H9 (cell line): Measurements from ENCODE around the gene CEMIP. TPM values are rescaled to one million over a fixed set of nuclear protein-coding genes. Genes with fewer than 3 reads are reported as not detected.

ENCODE experiments used
- DNase-seq: peaks from one replicate; pipeline ENCODE4 v3.0.0-alpha.2; 2017
- H2AFZ ChIP-seq: one replicate; pipeline ENCODE4 v1.6.1; 2013; ENCODE audit warnings: mild to moderate bottlenecking, low read length, control low read depth, moderate library complexity
- H2AK5ac ChIP-seq: 2 replicates; pipeline ENCODE4 v1.6.1; 2013; ENCODE audit warnings: low read length, control low read depth, mixed read lengths; ENCODE audit not compliant: insufficient read length
- H2BK120ac ChIP-seq: one replicate; pipeline ENCODE4 v1.6.1; 2013; ENCODE audit warnings: low read depth, mild to moderate bottlenecking, low read length, control low read depth, inconsistent platforms; ENCODE audit not compliant: poor library complexity, severe bottlenecking
- H2BK12ac ChIP-seq: 2 replicates; pipeline ENCODE4 v1.6.1; 2013; ENCODE audit warnings: low read length, control low read depth, mixed read lengths, low read depth; ENCODE audit not compliant: insufficient read length
- H2BK15ac ChIP-seq: 2 replicates; pipeline ENCODE4 v1.6.1; 2013; ENCODE audit warnings: low read depth, low read length, control low read depth
- H2BK20ac ChIP-seq: one replicate; pipeline ENCODE4 v1.6.1; 2013; ENCODE audit warnings: low read depth, mild to moderate bottlenecking, low read length, control low read depth, inconsistent platforms; ENCODE audit not compliant: poor library complexity, severe bottlenecking
- H2BK5ac ChIP-seq: 2 replicates; pipeline ENCODE4 v1.6.1; 2013; ENCODE audit warnings: low read length, control low read depth, mixed read lengths; ENCODE audit not compliant: insufficient read length
- H3K14ac ChIP-seq: 2 replicates; pipeline ENCODE4 v1.6.1; 2013; ENCODE audit warnings: low read length, control low read depth; ENCODE audit not compliant: insufficient read depth
- H3K18ac ChIP-seq: 2 replicates; pipeline ENCODE4 v1.6.1; 2013; ENCODE audit warnings: low read depth, mild to moderate bottlenecking, mixed read lengths, low read length, control low read depth; ENCODE audit not compliant: insufficient read length
- H3K23ac ChIP-seq: 2 replicates; pipeline ENCODE4 v1.6.1; 2013; ENCODE audit warnings: low read length, control low read depth, mixed read lengths, low read depth; ENCODE audit not compliant: insufficient read length
- H3K23me2 ChIP-seq: 2 replicates; pipeline ENCODE4 v1.6.1; 2013; ENCODE audit warnings: low read depth, mild to moderate bottlenecking, mixed read lengths, low read length, control low read depth; ENCODE audit not compliant: insufficient read length, poor library complexity, severe bottlenecking
- H3K27ac ChIP-seq: 2 replicates; pipeline ENCODE4 v1.5.1; 2013; ENCODE audit warnings: low read length, control low read depth, mixed read lengths, low read depth; ENCODE audit not compliant: insufficient read length
- H3K27me3 ChIP-seq: 2 replicates; pipeline ENCODE4 v1.6.1; 2013; ENCODE audit warnings: low read length, control low read depth, inconsistent platforms; ENCODE audit not compliant: insufficient read depth
- H3K4ac ChIP-seq: 2 replicates; pipeline ENCODE4 v1.6.1; 2013; ENCODE audit warnings: low read depth, mild to moderate bottlenecking, control low read depth, inconsistent platforms, low read length, moderate library complexity
- H3K4me1 ChIP-seq: 2 replicates; pipeline ENCODE4 v1.6.1; 2013; ENCODE audit warnings: low read length, control low read depth, inconsistent platforms; ENCODE audit not compliant: insufficient read depth
- H3K4me2 ChIP-seq: 2 replicates; pipeline ENCODE4 v1.6.1; 2013; ENCODE audit warnings: low read length, control low read depth, mixed read lengths; ENCODE audit not compliant: insufficient read length, insufficient read depth
- H3K56ac ChIP-seq: 2 replicates; pipeline ENCODE4 v1.6.1; 2013; ENCODE audit warnings: low read depth, mild to moderate bottlenecking, mixed read lengths, low read length, control low read depth; ENCODE audit not compliant: insufficient read length
- H3K79me1 ChIP-seq: 2 replicates; pipeline ENCODE4 v1.6.1; 2013; ENCODE audit warnings: low read depth, mild to moderate bottlenecking, moderate library complexity, low read length, control low read depth, inconsistent platforms; ENCODE audit not compliant: insufficient read depth, poor library complexity, severe bottlenecking
- H3K79me2 ChIP-seq: 2 replicates; pipeline ENCODE4 v1.6.1; 2013; ENCODE audit warnings: low read length, control low read depth, inconsistent platforms; ENCODE audit not compliant: insufficient read depth
- H3K9ac ChIP-seq: 2 replicates; pipeline ENCODE4 v1.6.1; 2013; ENCODE audit warnings: low read length, control low read depth, mixed read lengths; ENCODE audit not compliant: insufficient read length; ENCODE audit errors: extremely low read depth
- H3K9me3 ChIP-seq: one replicate; pipeline ENCODE4 v1.6.1; 2013; ENCODE audit warnings: low read depth, low read length, inconsistent platforms; ENCODE audit not compliant: control insufficient read depth
- H3T11ph ChIP-seq: one replicate; pipeline ENCODE4 v1.6.1; 2013; ENCODE audit warnings: mild to moderate bottlenecking, low read length, control low read depth, inconsistent platforms
- H4K20me1 ChIP-seq: one replicate; pipeline ENCODE4 v1.6.1; 2013; ENCODE audit not compliant: control insufficient read depth, insufficient read length, insufficient read depth
- H4K5ac ChIP-seq: 2 replicates; pipeline ENCODE4 v1.6.1; 2013; ENCODE audit warnings: low read depth, mild to moderate bottlenecking, mixed read lengths, low read length, control low read depth; ENCODE audit not compliant: insufficient read length
- H4K8ac ChIP-seq: replicated peaks from 2 replicates; pipeline ENCODE4 v1.6.1; 2013; ENCODE audit warnings: low read length, control low read depth, mixed read lengths, low read depth; ENCODE audit not compliant: insufficient read length
- H4K91ac ChIP-seq: 2 replicates; pipeline ENCODE4 v1.6.1; 2013; ENCODE audit warnings: low read depth, mild to moderate bottlenecking, moderate library complexity, mixed read lengths, low read length, control low read depth; ENCODE audit not compliant: insufficient read length
- H3K27ac Mint-ChIP-seq, 3 experiments: 2 replicates in 2 of 3; 3 replicates in 1 of 3; pipeline ENCODE4 v1.8.0; 2020 to 2021; ENCODE audit warnings: mixed read lengths in 3 of 3, mild to moderate bottlenecking in 1 of 3, moderate library complexity in 1 of 3
- H3K27me3 Mint-ChIP-seq: 2 replicates; pipeline ENCODE4 v1.8.0; 2021; ENCODE audit warnings: low read depth, mild to moderate bottlenecking, moderate library complexity, mixed read lengths
- H3K36me3 Mint-ChIP-seq, 3 experiments: 2 replicates in 2 of 3; 3 replicates in 1 of 3; pipeline ENCODE4 v1.8.0; 2020 to 2021; ENCODE audit warnings: low read depth in 3 of 3, mixed read lengths in 3 of 3; ENCODE audit not compliant: insufficient read depth in 1 of 3
- H3K4me1 Mint-ChIP-seq, 2 experiments: 2 replicates each; pipeline ENCODE4 v1.8.0; 2020; ENCODE audit warnings: mixed read lengths in 2 of 2
- H3K4me3 Mint-ChIP-seq, 2 experiments: 2 replicates in 1 of 2; 3 replicates in 1 of 2; pipeline ENCODE4 v1.8.0; 2020 to 2021; ENCODE audit warnings: mild to moderate bottlenecking in 2 of 2, mixed read lengths in 2 of 2, moderate library complexity in 1 of 2
- H3K9me3 Mint-ChIP-seq, 2 experiments: 2 replicates in 1 of 2; 3 replicates in 1 of 2; pipeline ENCODE4 v1.8.0; 2020; ENCODE audit warnings: mild to moderate bottlenecking in 2 of 2, mixed read lengths in 2 of 2, moderate library complexity in 1 of 2
- WGBS: extraction: QIAGEN DNeasy Blood & Tissue Kit; methylation state at CpG from one replicate; pipeline ENCODE4 v1.1.7; 2013; ENCODE audit warnings: missing lambda C conversion rate, low lambda C conversion rate, mixed read lengths; ENCODE audit not compliant: insufficient read length; ENCODE audit errors: extremely low coverage; 5-methylcytosine and 5-hydroxymethylcytosine counted together
- total RNA-seq: library from RNA; stranded (reverse); gene quantifications from 2 replicates; pipeline ENCODE4 v1.2.1, GENCODE V29; 2021
- TF ChIP-seq, protein P1 (sequence below): fragments of 200-600 bp; sonication (generic); conservative IDR thresholded peaks from 3 replicates; pipeline ENCODE4 v1.8.0; 2021; ENCODE audit warnings: antibody characterized with exemption, mild to moderate bottlenecking

CEMIP gene
- total RNA-seq, 1 experiment from 2014 or later, result 0.09 TPM

DNA sequence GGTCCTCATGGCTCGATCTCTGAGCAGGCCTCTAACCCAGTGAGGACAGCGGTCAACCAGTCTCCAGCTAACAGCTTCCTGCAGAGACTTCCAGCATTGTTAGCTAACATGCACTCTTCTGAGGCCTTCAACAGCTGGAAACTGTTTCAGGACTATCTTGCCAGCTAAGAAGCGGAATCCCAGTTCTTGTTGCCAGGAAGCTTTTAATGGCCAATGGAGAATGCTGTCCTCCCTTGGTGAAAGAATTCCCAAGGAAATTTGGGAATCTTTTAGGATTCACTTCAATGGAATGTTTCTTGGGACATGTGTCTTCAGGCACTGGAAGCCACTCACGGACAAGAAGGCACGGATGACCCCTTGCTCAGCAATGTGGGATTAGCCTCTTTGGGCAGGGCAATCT is 91.7 kb downstream of the CEMIP start:
- Histone ChIP-seq H3K18ac (no peak overlapping the region), H3K27me3 (no peaks in the 10 kb centered on the region), H3K56ac (no peak overlapping the region), H2BK20ac (no peak overlapping the region), H3K23me2 (no peaks in the 10 kb centered on the region), H3K4ac (no peak overlapping the region), H4K8ac (no peak overlapping the region), H3K14ac (no peak overlapping the region), H3K27ac (no peak overlapping the region), H2AFZ (no peak overlapping the region), H2AK5ac (no peak overlapping the region), H3K23ac (no peak overlapping the region), H4K20me1 (no peaks in the 10 kb centered on the region), H3K9ac (no peak overlapping the region), H3K9me3 (no peaks in the 10 kb centered on the region), H4K91ac (no peak overlapping the region), H3K79me1 (no peaks in the 10 kb centered on the region), H2BK12ac (no peak overlapping the region), H3K4me1 (peaks cover 5% of the 10 kb centered on the region; the same call in 1 of the 2 replicates), H3K4me2 (no peak overlapping the region), H3T11ph (no peak overlapping the region), H3K79me2 (no peaks in the 10 kb centered on the region), H2BK120ac (no peak overlapping the region), H4K5ac (no peak overlapping the region), H2BK15ac (no peak overlapping the region), H2BK5ac (no peak overlapping the region)
- Mint-ChIP-seq H3K4me1 (peaks cover 18 to 26% of the 10 kb centered on the region in 2 experiments), H3K27ac (no peak overlapping the region), H3K36me3 (no peaks in the 10 kb centered on the region; a peak in 2 of 7 replicates), H3K9me3 (no peaks in the 10 kb centered on the region; a peak in 1 of 5 replicates), H3K27me3 (no peaks in the 10 kb centered on the region; the same call in 1 of the 2 replicates), H3K4me3 (no peak overlapping the region)
- TF ChIP-seq, protein P1, sequence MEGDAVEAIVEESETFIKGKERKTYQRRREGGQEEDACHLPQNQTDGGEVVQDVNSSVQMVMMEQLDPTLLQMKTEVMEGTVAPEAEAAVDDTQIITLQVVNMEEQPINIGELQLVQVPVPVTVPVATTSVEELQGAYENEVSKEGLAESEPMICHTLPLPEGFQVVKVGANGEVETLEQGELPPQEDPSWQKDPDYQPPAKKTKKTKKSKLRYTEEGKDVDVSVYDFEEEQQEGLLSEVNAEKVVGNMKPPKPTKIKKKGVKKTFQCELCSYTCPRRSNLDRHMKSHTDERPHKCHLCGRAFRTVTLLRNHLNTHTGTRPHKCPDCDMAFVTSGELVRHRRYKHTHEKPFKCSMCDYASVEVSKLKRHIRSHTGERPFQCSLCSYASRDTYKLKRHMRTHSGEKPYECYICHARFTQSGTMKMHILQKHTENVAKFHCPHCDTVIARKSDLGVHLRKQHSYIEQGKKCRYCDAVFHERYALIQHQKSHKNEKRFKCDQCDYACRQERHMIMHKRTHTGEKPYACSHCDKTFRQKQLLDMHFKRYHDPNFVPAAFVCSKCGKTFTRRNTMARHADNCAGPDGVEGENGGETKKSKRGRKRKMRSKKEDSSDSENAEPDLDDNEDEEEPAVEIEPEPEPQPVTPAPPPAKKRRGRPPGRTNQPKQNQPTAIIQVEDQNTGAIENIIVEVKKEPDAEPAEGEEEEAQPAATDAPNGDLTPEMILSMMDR, result no peak
- no peak for DNase-seq
- no CpG with 5 or more reads among the region's 5 CpGs for WGBS
